MCF 10A (cell line): Measurements from ENCODE around the gene CD151. TPM values are rescaled to one million over a fixed set of nuclear protein-coding genes. Genes with fewer than 3 reads are reported as not detected.

Experiments used
- BruUV-seq: library from RNA; stranded (reverse); fragments of 400-500 nt; replicated peaks from 2 replicates; lab custom pipeline; 2021; lab: Mats Ljungman, UMichigan
- CTCF ChIA-PET: fragments of 300-600 bp; sonication (Branson Sonifier 250); formaldehyde crosslinking; extraction: SDS; loops from one replicate; lab custom pipeline; 2021; ENCODE audit warnings: antibody characterized with exemption, inconsistent platforms; lab: Yijun Ruan, JAX
- POLR2A ChIA-PET: fragments of 300-600, 350-650 bp; sonication (Branson Sonifier 250); formaldehyde crosslinking; extraction: SDS; loops from one replicate; lab custom pipeline; 2020; ENCODE audit warnings: antibody characterized with exemption, inconsistent platforms; lab: Yijun Ruan, JAX
- DNase-seq: peaks from one replicate; pipeline ENCODE4 v3.0.0-alpha.2; 2018; ENCODE audit not compliant: unreplicated experiment
- H3K27ac Mint-ChIP-seq: one replicate; pipeline ENCODE4 v1.8.0; 2022; ENCODE audit warnings: mild to moderate bottlenecking, low read depth, mixed read lengths; ENCODE audit not compliant: unreplicated experiment
- H3K27me3 Mint-ChIP-seq: one replicate; pipeline ENCODE4 v1.8.0; 2022; ENCODE audit warnings: mixed read lengths; ENCODE audit not compliant: insufficient read depth, unreplicated experiment
- H3K36me3 Mint-ChIP-seq: one replicate; pipeline ENCODE4 v1.8.0; 2022; ENCODE audit warnings: mild to moderate bottlenecking, moderate library complexity, mixed read lengths; ENCODE audit not compliant: insufficient read depth, unreplicated experiment
- H3K4me1 Mint-ChIP-seq: one replicate; pipeline ENCODE4 v1.8.0; 2022; ENCODE audit warnings: mixed read lengths; ENCODE audit not compliant: insufficient read depth, unreplicated experiment
- H3K4me3 Mint-ChIP-seq: one replicate; pipeline ENCODE4 v1.8.0; 2022; ENCODE audit warnings: mild to moderate bottlenecking, moderate library complexity, mixed read lengths; ENCODE audit not compliant: unreplicated experiment
- H3K9me3 Mint-ChIP-seq: one replicate; pipeline ENCODE4 v1.8.0; 2022; ENCODE audit warnings: mixed read lengths; ENCODE audit not compliant: unreplicated experiment
- CTCF ChIP-seq: fragments of 200-600 bp; IDR thresholded peaks from one replicate; pipeline ENCODE4 v1.8.0; 2022; ENCODE audit warnings: antibody characterized with exemption, mild to moderate bottlenecking; ENCODE audit not compliant: unreplicated experiment
- intact Hi-C: fragments of 100-400 bp; cut with micrococcal nuclease; formaldehyde crosslinking; loops from 2 replicates; pipeline ENCODE4 v1.14.1; 2022
- total RNA-seq: library from RNA; stranded (reverse); gene quantifications from 2 replicates; pipeline ENCODE4 v1.2.3, GENCODE V29; 2022

The CD151 gene
- total RNA-seq, 1 experiment from 2014 or later, result 412 TPM

- no peak for TF ChIP-seq CTCF
- DNase-seq, result peak; percentile 76
- Mint-ChIP-seq H3K27ac (peak overlapping the region; percentile 94), H3K27me3 (no peaks in the 10 kb centered on the region), H3K4me1 (no peaks in the 10 kb centered on the region), H3K36me3 (peaks cover 33% of the 10 kb centered on the region), H3K9me3 (no peaks in the 10 kb centered on the region), H3K4me3 (peak overlapping the region; percentile 84)
- no TSS peak for BruUV-seq
- intact Hi-C loops, result loop anchor here (2.0 to 5.0 kb wide), 2 partner anchors 34 to 133 kb away; no protein-coding TSS in a partner anchor
- ChIA-PET CTCF (interaction anchor here (0.5 to 1.8 kb wide), 3 partner anchors 12 to 255 kb away, joined by 3 to 4 read pairs (median 3); partner anchors contain the start of gene TALDO1), POLR2A (interaction anchor here (0.6 to 3.8 kb wide), 21 partner anchors 8 to 228 kb away, joined by 3 to 41 read pairs (median 6); partner anchors contain the start of genes CD151, GATD1, PNPLA2 and RPLP2)
Observed at GRCh38 chr11:795634-796564, 36.9 kb upstream of the CD151 start.

GRCh38 chr11:796565-797295 lies 36.0 kb upstream of the CD151 start:
- H3K4me3 Mint-ChIP-seq, result peak overlapping the region; percentile 84
- no peak for TF ChIP-seq CTCF
- ChIA-PET CTCF (interaction anchor here (0.5 to 1.8 kb wide), 4 partner anchors 13 to 254 kb away, joined by 3 to 4 read pairs (median 3); partner anchors contain the start of gene TALDO1), POLR2A (interaction anchor here (0.6 to 3.8 kb wide), 22 partner anchors 7 to 1296 kb away, joined by 3 to 41 read pairs (median 6); partner anchors contain the start of genes CD151, GATD1, PNPLA2 and RPLP2)
- intact Hi-C loops, result loop anchor here (2.0 to 5.0 kb wide), 2 partner anchors 34 to 134 kb away; no protein-coding TSS in a partner anchor
- DNase-seq, result no peak
- H3K36me3 Mint-ChIP-seq, result peaks cover 28% of the 10 kb centered on the region
- no peaks in the 10 kb centered on the region for H3K4me1 Mint-ChIP-seq
- H3K27me3 Mint-ChIP-seq, result no peaks in the 10 kb centered on the region
- no TSS peak for BruUV-seq
- no peaks in the 10 kb centered on the region for H3K9me3 Mint-ChIP-seq
- H3K27ac Mint-ChIP-seq, result peak overlapping the region; percentile 94

- no peak for TF ChIP-seq CTCF
- CTCF ChIA-PET, result interaction anchor here (0.6 to 1.3 kb wide), 4 partner anchors 21 to 190 kb away, joined by 3 to 4 read pairs (median 3); partner anchors contain the start of gene TALDO1
- H3K36me3 Mint-ChIP-seq, result peaks cover 28% of the 10 kb centered on the region
Observed at GRCh38 chr11:797296-798092, 35.3 kb upstream of the CD151 start.

More at GRCh38 chr11:797296-798092, 35.3 kb upstream of the CD151 start:
- no peaks in the 10 kb centered on the region for H3K9me3 Mint-ChIP-seq
- H3K27me3 Mint-ChIP-seq, result no peaks in the 10 kb centered on the region
- no peaks in the 10 kb centered on the region for H3K4me1 Mint-ChIP-seq
- H3K27ac Mint-ChIP-seq, result peak overlapping the region; percentile 94
- H3K4me3 Mint-ChIP-seq, result peak overlapping the region; percentile 84
- DNase-seq, result peak; percentile 64
- BruUV-seq, result no TSS peak
- intact Hi-C loops, result loop anchor here (2.0 to 5.0 kb wide), 2 partner anchors 35 to 135 kb away; no protein-coding TSS in a partner anchor
- POLR2A ChIA-PET, result interaction anchor here (0.6 to 3.8 kb wide), 18 partner anchors 8 to 1295 kb away, joined by 3 to 41 read pairs (median 6); partner anchors contain the start of genes GATD1, PNPLA2, RPLP2 and TALDO1
